ENCODE results near the gene BICC1.

Gene BICC1

DNA sequence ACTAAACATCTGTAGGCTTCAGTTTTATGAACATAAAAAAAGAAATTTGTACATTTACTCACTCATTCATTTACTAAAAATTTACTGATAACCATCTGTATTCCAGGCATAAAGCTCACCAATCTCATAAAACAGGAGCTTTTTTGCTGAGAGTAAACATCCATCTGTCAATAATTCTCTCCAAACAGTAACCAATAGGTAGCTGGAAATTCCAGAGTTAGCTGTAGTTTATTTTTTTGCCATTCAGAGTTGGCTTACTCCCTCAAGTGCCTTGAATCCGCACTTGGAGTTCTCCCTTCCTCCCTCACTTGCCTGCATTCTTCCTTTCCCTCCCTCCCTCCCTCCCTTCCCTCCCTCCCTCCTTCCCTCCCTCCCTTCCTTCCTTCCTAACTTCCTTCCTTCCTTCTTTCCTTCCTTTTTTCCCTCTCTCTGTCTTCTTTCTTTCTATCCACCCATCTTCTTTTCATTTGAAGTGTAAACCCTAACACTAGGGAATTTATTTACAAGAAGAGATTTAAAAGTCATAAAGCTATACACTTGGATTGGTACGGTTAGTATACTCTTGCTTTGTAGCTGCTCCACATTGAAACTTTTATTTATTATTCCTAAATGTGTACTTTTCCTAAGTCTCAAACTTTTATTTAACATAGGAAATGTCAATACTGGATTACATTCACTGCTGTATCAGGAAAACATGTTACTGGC is 44.6 kb upstream of the BICC1 start:
- H2AFZ ChIP-seq (ENCODE audit: low read length): no peak overlapping the region
- no peak overlapping the region for H3K4me2 ChIP-seq (ENCODE audit: low read length)
- TF ChIP-seq, protein P1, sequence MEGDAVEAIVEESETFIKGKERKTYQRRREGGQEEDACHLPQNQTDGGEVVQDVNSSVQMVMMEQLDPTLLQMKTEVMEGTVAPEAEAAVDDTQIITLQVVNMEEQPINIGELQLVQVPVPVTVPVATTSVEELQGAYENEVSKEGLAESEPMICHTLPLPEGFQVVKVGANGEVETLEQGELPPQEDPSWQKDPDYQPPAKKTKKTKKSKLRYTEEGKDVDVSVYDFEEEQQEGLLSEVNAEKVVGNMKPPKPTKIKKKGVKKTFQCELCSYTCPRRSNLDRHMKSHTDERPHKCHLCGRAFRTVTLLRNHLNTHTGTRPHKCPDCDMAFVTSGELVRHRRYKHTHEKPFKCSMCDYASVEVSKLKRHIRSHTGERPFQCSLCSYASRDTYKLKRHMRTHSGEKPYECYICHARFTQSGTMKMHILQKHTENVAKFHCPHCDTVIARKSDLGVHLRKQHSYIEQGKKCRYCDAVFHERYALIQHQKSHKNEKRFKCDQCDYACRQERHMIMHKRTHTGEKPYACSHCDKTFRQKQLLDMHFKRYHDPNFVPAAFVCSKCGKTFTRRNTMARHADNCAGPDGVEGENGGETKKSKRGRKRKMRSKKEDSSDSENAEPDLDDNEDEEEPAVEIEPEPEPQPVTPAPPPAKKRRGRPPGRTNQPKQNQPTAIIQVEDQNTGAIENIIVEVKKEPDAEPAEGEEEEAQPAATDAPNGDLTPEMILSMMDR (IDR thresholded peaks at IDR 0.05; ENCODE audit: low read length): no peak
- no peak for TF ChIP-seq EZH2 (IDR thresholded peaks at IDR 0.05; ENCODE audit: borderline replicate concordance, low read length)
- H3K4me1 ChIP-seq (ENCODE audit: insufficient read depth, low read length, severe bottlenecking): no peaks in the 10 kb centered on the region
- no peaks in the 10 kb centered on the region for H3K27me3 ChIP-seq (ENCODE audit: insufficient read depth, low read length)
- H3K27ac ChIP-seq (ENCODE audit: low read depth, low read length, poor library complexity, severe bottlenecking): no peak overlapping the region
- H3F3A ChIP-seq (ENCODE audit: insufficient read depth, low read length): no peaks in the 10 kb centered on the region
- H3K36me3 ChIP-seq (ENCODE audit: insufficient read depth, low read length): no peaks in the 10 kb centered on the region
- no peak overlapping the region for H3K4me3 ChIP-seq (ENCODE audit: low read depth, low read length, poor library complexity, severe bottlenecking)
- no peak overlapping the region for H3K9ac ChIP-seq (ENCODE audit: low read length)
- no peaks in the 10 kb centered on the region for H4K20me1 ChIP-seq (ENCODE audit: insufficient read depth, low read length)
- H3K9me3 ChIP-seq (ENCODE audit: low read length): no peaks in the 10 kb centered on the region
- no peaks in the 10 kb centered on the region for H3K79me2 ChIP-seq (ENCODE audit: insufficient read depth, low read length)
- no peaks in the 10 kb centered on the region for H3K9me2 ChIP-seq (ENCODE audit: low read depth, low read length)

DNA sequence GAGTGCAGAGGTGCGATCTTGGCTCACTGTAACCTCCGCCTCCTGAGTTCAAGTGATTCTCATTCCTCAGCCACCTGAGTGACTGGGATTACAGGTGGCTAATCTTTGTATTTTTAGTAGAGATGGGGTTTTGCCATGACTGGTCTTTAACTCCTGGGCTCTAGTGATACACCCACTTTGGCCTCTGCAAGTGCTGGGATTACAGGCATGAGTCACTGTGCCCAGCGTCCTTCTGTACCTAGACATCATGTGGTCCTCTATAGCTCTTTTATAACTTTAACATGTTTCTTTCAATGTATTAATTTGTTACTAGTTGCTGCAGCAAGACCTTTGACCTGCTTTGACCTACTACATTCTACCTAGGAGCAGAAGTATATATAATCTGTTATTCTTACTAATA is 38.7 kb upstream of the BICC1 start:
- H3K9me3 ChIP-seq (ENCODE audit: low read length): no peaks in the 10 kb centered on the region
- H3K4me1 ChIP-seq (ENCODE audit: insufficient read depth, low read length, severe bottlenecking): no peaks in the 10 kb centered on the region
- H3K4me2 ChIP-seq (ENCODE audit: low read length): no peak overlapping the region
- H3K27ac ChIP-seq (ENCODE audit: low read depth, low read length, poor library complexity, severe bottlenecking): no peak overlapping the region
- no peak overlapping the region for H2AFZ ChIP-seq (ENCODE audit: low read length)
- TF ChIP-seq, protein P1 (IDR thresholded peaks at IDR 0.05; ENCODE audit: low read length): no peak
- TF ChIP-seq EZH2 (IDR thresholded peaks at IDR 0.05; ENCODE audit: borderline replicate concordance, low read length): no peak
- no peaks in the 10 kb centered on the region for H3K27me3 ChIP-seq (ENCODE audit: insufficient read depth, low read length)
- no peaks in the 10 kb centered on the region for H3K79me2 ChIP-seq (ENCODE audit: insufficient read depth, low read length)
- H4K20me1 ChIP-seq (ENCODE audit: insufficient read depth, low read length): no peaks in the 10 kb centered on the region
- no peaks in the 10 kb centered on the region for H3K9me2 ChIP-seq (ENCODE audit: low read depth, low read length)
- no peaks in the 10 kb centered on the region for H3K36me3 ChIP-seq (ENCODE audit: insufficient read depth, low read length)
- no peaks in the 10 kb centered on the region for H3F3A ChIP-seq (ENCODE audit: insufficient read depth, low read length)
- H3K9ac ChIP-seq (ENCODE audit: low read length): no peak overlapping the region
- no peak overlapping the region for H3K4me3 ChIP-seq (ENCODE audit: low read depth, low read length, poor library complexity, severe bottlenecking)

DNA sequence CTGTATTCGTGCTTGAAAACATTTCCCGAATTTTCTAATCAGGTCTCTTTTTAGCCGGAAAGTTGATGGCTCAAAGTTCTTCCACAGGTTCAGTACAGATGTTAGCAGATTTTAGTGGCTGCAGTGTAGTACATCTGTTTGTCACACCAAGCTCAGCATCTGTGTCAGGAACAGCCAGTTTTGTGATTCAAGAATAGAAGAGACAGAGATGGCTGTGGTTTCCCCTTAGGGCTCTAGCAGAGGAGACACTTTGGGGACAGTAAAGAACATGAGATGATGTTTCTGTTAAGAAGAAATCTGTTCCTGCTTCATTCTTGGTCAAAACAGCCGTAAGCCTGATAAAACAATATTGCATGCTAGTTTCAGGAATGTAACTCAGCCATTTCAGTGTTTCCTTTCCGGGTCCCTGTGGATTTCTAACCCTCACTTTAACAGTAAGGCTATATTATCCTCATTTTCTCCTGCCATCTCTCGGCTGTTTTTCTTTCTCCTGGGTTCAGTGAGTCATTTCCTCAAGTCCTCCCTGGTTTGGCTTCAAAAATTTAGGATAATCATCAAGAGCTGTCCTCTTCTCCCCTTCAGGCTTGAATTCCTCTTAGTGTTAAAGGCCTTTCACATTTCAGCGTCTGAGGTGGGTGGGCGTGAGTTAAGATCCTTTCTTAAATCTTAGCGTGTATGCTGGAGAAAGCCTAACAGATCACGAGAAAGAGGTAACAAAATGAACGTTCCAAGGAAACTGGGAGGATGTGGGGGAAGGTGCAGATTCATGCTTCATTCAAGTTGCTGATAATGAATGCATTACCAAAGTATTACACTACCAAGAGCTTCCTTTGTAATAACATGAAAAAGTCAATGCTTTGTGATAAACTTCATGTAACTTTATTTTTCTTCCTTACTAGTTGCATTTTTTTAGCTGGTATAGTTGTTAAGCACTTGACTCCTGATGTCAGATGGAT is 37.1 kb upstream of the BICC1 start:
- H4K20me1 ChIP-seq (ENCODE audit: insufficient read depth, low read length): no peaks in the 10 kb centered on the region
- H2AFZ ChIP-seq (ENCODE audit: low read length): no peak overlapping the region
- no peaks in the 10 kb centered on the region for H3F3A ChIP-seq (ENCODE audit: insufficient read depth, low read length)
- H3K9me2 ChIP-seq (ENCODE audit: low read depth, low read length): no peaks in the 10 kb centered on the region
- H3K27me3 ChIP-seq (ENCODE audit: insufficient read depth, low read length): no peaks in the 10 kb centered on the region
- H3K4me2 ChIP-seq (ENCODE audit: low read length): no peak overlapping the region
- H3K36me3 ChIP-seq (ENCODE audit: insufficient read depth, low read length): no peaks in the 10 kb centered on the region
- no peaks in the 10 kb centered on the region for H3K9me3 ChIP-seq (ENCODE audit: low read length)
- no peak overlapping the region for H3K9ac ChIP-seq (ENCODE audit: low read length)
- no peak overlapping the region for H3K27ac ChIP-seq (ENCODE audit: low read depth, low read length, poor library complexity, severe bottlenecking)
- H3K4me1 ChIP-seq (ENCODE audit: insufficient read depth, low read length, severe bottlenecking): no peaks in the 10 kb centered on the region
- H3K79me2 ChIP-seq (ENCODE audit: insufficient read depth, low read length): no peaks in the 10 kb centered on the region
- H3K4me3 ChIP-seq (ENCODE audit: low read depth, low read length, poor library complexity, severe bottlenecking): no peak overlapping the region
- TF ChIP-seq EZH2 (IDR thresholded peaks at IDR 0.05; ENCODE audit: borderline replicate concordance, low read length): no peak
- TF ChIP-seq, protein P1 (IDR thresholded peaks at IDR 0.05; ENCODE audit: low read length): no peak

Measured in OCI-LY1 (cell line).